Upper lobe of left lung (tissue), 4 donors: ENCODE results near the gene RUFY3.

Source experiments
- EP300 ChIP-seq, 4 donors: sonication (generic); formaldehyde crosslinking; IDR thresholded peaks; one replicate each; pipeline ENCODE4 v1.5.1; 2017; ENCODE audit warnings: antibody characterized with exemption in 4 of 4, control low read depth in 2 of 4
- POLR2A ChIP-seq, 4 donors: fragments of 450-650 bp; IDR thresholded peaks; one replicate each; pipeline ENCODE4 v1.5.1; 2016 to 2017; ENCODE audit warnings: antibody characterized with exemption in 4 of 4, mild to moderate bottlenecking in 2 of 4
- POLR2AphosphoS5 ChIP-seq, 2 donors: sonication (generic); formaldehyde crosslinking; IDR thresholded peaks; one replicate each; pipeline ENCODE4 v1.5.1; 2017; ENCODE audit warnings: antibody characterized with exemption in 2 of 2
- TF ChIP-seq, protein P1 (sequence below), 6 experiments: fragments of 450-650 bp in 4 of 6; fragments of 200-600 bp in 2 of 6; sonication (generic) in 2 of 6; IDR thresholded peaks; one replicate each; pipeline ENCODE4 v1.5.1; 2016 to 2019; ENCODE audit warnings: antibody characterized with exemption in 6 of 6

DNA sequence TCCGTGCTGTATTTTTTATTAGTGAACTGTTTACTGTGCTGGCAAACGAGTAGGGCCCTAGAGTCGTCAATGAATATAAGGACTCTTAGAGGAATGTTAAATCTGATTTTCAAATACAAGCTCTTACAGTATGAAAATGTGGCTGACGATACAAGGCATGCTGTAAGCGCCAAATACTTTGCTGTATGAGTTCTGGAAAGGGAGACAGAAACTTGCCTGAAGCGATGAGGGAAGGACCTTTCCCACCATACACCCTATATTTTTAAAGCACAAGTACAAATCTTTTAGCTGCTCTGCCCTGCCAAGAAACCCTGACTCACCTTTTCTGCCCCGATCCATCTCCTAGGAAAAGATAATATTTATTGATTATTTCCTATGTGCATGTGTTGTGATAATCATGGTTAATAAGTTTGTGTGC, 15.7 kb upstream of the RUFY3 start:
- TF ChIP-seq, protein P1, sequence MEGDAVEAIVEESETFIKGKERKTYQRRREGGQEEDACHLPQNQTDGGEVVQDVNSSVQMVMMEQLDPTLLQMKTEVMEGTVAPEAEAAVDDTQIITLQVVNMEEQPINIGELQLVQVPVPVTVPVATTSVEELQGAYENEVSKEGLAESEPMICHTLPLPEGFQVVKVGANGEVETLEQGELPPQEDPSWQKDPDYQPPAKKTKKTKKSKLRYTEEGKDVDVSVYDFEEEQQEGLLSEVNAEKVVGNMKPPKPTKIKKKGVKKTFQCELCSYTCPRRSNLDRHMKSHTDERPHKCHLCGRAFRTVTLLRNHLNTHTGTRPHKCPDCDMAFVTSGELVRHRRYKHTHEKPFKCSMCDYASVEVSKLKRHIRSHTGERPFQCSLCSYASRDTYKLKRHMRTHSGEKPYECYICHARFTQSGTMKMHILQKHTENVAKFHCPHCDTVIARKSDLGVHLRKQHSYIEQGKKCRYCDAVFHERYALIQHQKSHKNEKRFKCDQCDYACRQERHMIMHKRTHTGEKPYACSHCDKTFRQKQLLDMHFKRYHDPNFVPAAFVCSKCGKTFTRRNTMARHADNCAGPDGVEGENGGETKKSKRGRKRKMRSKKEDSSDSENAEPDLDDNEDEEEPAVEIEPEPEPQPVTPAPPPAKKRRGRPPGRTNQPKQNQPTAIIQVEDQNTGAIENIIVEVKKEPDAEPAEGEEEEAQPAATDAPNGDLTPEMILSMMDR (IDR thresholded peaks at IDR 0.05): no peak
- TF ChIP-seq EP300 (IDR thresholded peaks at IDR 0.05) (no peak), POLR2A (IDR thresholded peaks at IDR 0.05) (no peak), POLR2AphosphoS5 (IDR thresholded peaks at IDR 0.05) (no peak)
